ENCODE data around the gene RASA4B. TPM values are rescaled to one million over a fixed set of nuclear protein-coding genes. Genes with fewer than 3 reads are reported as not detected.

Gene RASA4B
- total and polyA plus RNA-seq, 2 of the 4 experiments (the other 2 are of a cell fraction), result 1.8 to 7.7 TPM

DNA sequence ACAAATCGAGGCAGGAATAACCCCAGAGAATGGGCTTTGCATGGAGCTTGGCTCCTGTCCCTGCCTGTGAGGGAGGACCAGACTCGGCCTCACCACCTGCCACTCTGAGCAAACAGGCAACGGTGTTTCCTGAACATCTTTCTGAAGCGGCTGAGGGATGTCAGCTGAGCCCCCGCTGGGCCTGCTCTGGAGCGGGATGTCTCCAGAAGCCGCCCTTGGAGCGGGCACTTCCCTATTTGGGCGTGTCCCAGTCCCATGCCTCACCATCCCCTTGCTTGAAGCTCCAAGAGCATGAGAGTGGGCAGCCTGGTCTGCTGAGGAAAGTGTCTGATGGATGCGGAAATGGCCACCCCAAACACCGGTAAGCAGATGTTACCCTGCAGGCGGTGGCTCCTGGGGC is 63.1 kb downstream of the RASA4B start:
- Histone ChIP-seq H3K4me1 (ENCODE audit: control insufficient read depth, insufficient read depth, low read length) (peaks cover 8% of the 10 kb centered on the region), H3K14ac (replicated peaks; ENCODE audit: low read depth, low read length) (no peak overlapping the region), H3K18ac (ENCODE audit: low read depth, low read length) (no peak overlapping the region), H2BK15ac (ENCODE audit: low read depth, low read length) (no peak overlapping the region), H2BK5ac (ENCODE audit: low read depth, low read length, poor library complexity, severe bottlenecking) (no peak overlapping the region), H2AFZ (replicated peaks; ENCODE audit: low read length, poor library complexity) (no peak overlapping the region), H2AK5ac (ENCODE audit: low read depth, low read length) (no peak overlapping the region), H2BK120ac (ENCODE audit: low read depth, low read length) (no peak overlapping the region), H3K9me3 (ENCODE audit: control insufficient read depth, insufficient read depth, low read length) (no peaks in the 10 kb centered on the region), H3K36me3 (ENCODE audit: control insufficient read depth, insufficient read depth, low read length) (peaks cover 26% of the 10 kb centered on the region), H3K27ac (ENCODE audit: insufficient read depth, low read length) (no peak overlapping the region), H3K4me2 (ENCODE audit: low read depth, low read length) (no peak overlapping the region), H3K79me1 (ENCODE audit: low read depth in 1 of 2, low read length in 2 of 2) (peaks cover 0 to 18% of the 10 kb centered on the region in 2 experiments; a peak in 2 of 4 replicates), H3K23ac (ENCODE audit: low read depth, low read length) (no peak overlapping the region), H3K4ac (ENCODE audit: low read depth, low read length) (no peak overlapping the region), H3K4me3 (ENCODE audit: insufficient read depth, low read depth, low read length) (no peak overlapping the region), H3K9me1 (ENCODE audit: insufficient read depth, low read length) (no peaks in the 10 kb centered on the region; the same call in 1 of the 2 replicates), H3K27me3 (ENCODE audit: control insufficient read depth, insufficient read depth, low read length) (no peaks in the 10 kb centered on the region), H2AK9ac (replicated peaks; ENCODE audit: low read depth, low read length, poor library complexity) (no peak overlapping the region), H3K56ac (ENCODE audit: extremely low read depth, insufficient read depth, low read length) (no peak overlapping the region), H4K20me1 (ENCODE audit: insufficient read depth, low read length) (peaks cover 12% of the 10 kb centered on the region), H2BK20ac (ENCODE audit: low read depth, low read length) (no peak overlapping the region), H4K5ac (ENCODE audit: low read depth, low read length) (no peak overlapping the region), H4K8ac (ENCODE audit: low read depth in 2 of 2, low read length in 2 of 2) (no peak overlapping the region), H4K91ac (ENCODE audit: insufficient read depth, low read depth, low read length) (no peak overlapping the region), H3K9ac (ENCODE audit: low read depth, low read length) (no peak overlapping the region)
- TF ChIP-seq SMC3 (IDR thresholded peaks at IDR 0.05; ENCODE audit: low read depth, low read length) (no peak), MXI1 (IDR thresholded peaks at IDR 0.05; ENCODE audit: borderline replicate concordance, low read depth, low read length) (no peak), BHLHE40 (IDR thresholded peaks at IDR 0.05; ENCODE audit: low read depth, low read length) (no peak), RCOR1 (IDR thresholded peaks at IDR 0.05; ENCODE audit: insufficient replicate concordance, low read length) (no peak), FOS (IDR thresholded peaks at IDR 0.05; ENCODE audit: low read depth, low read length) (no peak), MAFK (IDR thresholded peaks at IDR 0.05; ENCODE audit: low read depth, low read length) (no peak), NFE2L2 (IDR thresholded peaks at IDR 0.05; ENCODE audit: low read depth, low read length) (no peak), POLR2A (IDR thresholded peaks at IDR 0.05; ENCODE audit: low read depth, low read length) (no peak), RAD21 (IDR thresholded peaks at IDR 0.05; ENCODE audit: low read length) (no peak), CEBPB (IDR thresholded peaks at IDR 0.05; ENCODE audit: low read depth, low read length) (no peak), RFX5 (IDR thresholded peaks at IDR 0.05; ENCODE audit: low read depth, low read length) (no peak), MAZ (IDR thresholded peaks at IDR 0.05; ENCODE audit: borderline replicate concordance, low read depth, low read length) (no peak), CHD1 (IDR thresholded peaks at IDR 0.05; ENCODE audit: low read depth, low read length) (no peak)
- TF ChIP-seq, protein P1, sequence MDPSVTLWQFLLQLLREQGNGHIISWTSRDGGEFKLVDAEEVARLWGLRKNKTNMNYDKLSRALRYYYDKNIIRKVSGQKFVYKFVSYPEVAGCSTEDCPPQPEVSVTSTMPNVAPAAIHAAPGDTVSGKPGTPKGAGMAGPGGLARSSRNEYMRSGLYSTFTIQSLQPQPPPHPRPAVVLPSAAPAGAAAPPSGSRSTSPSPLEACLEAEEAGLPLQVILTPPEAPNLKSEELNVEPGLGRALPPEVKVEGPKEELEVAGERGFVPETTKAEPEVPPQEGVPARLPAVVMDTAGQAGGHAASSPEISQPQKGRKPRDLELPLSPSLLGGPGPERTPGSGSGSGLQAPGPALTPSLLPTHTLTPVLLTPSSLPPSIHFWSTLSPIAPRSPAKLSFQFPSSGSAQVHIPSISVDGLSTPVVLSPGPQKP (IDR thresholded peaks at IDR 0.05; ENCODE audit: borderline replicate concordance, low read depth, low read length), result no peak
- TF ChIP-seq, protein P2, sequence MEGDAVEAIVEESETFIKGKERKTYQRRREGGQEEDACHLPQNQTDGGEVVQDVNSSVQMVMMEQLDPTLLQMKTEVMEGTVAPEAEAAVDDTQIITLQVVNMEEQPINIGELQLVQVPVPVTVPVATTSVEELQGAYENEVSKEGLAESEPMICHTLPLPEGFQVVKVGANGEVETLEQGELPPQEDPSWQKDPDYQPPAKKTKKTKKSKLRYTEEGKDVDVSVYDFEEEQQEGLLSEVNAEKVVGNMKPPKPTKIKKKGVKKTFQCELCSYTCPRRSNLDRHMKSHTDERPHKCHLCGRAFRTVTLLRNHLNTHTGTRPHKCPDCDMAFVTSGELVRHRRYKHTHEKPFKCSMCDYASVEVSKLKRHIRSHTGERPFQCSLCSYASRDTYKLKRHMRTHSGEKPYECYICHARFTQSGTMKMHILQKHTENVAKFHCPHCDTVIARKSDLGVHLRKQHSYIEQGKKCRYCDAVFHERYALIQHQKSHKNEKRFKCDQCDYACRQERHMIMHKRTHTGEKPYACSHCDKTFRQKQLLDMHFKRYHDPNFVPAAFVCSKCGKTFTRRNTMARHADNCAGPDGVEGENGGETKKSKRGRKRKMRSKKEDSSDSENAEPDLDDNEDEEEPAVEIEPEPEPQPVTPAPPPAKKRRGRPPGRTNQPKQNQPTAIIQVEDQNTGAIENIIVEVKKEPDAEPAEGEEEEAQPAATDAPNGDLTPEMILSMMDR (conservative IDR thresholded peaks at IDR 0.05; ENCODE audit: low read depth, low read length), result no peak
- TF ChIP-seq, protein P3, sequence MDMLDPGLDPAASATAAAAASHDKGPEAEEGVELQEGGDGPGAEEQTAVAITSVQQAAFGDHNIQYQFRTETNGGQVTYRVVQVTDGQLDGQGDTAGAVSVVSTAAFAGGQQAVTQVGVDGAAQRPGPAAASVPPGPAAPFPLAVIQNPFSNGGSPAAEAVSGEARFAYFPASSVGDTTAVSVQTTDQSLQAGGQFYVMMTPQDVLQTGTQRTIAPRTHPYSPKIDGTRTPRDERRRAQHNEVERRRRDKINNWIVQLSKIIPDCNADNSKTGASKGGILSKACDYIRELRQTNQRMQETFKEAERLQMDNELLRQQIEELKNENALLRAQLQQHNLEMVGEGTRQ (IDR thresholded peaks at IDR 0.05; ENCODE audit: low read depth, low read length), result no peak
- CTCF ChIA-PET, result no interaction called here
- ATAC-seq (ENCODE audit: low read depth) (no peak), DNase-seq (no peak)
- WGBS, 2 experiments (ENCODE audit: extremely low coverage in 2 of 2, insufficient read length in 1 of 2), result 90% methylated on average over 5 of the region's 12 CpGs; no CpG with 5 or more reads in 1 of the 2 experiments
- POLR2A ChIA-PET (ENCODE audit: unreplicated experiment), result no interaction called here
- no TSS peak for BruUV-seq (replicated peaks)
- in situ Hi-C loops (cut with MboI; ENCODE audit: low sequenced_read_pairs), result no loop called here
- dilution Hi-C loops (cut with HindIII; ENCODE audit: low sequenced_read_pairs, unreplicated experiment), result no loop called here
- intact Hi-C loops (cut with micrococcal nuclease), result no loop called here
